Measurements from ENCODE around the gene TSPAN13.

- TF ChIP-seq CTCF (IDR thresholded peaks at IDR 0.05) (no peak), POLR2A (IDR thresholded peaks at IDR 0.05) (no peak)
Measured at GRCh38 chr7:16833373-16833772, 79.8 kb downstream of the TSPAN13 start.
